Thyroid gland (tissue), 4 donors: ENCODE data around the gene KDM4B.

ENCODE experiments used
- POLR2A ChIP-seq, 2 donors: fragments of 450-650 bp; IDR thresholded peaks; one replicate each; pipeline ENCODE4 v1.6.1; 2017; ENCODE audit warnings: antibody characterized with exemption in 2 of 2, mild to moderate bottlenecking in 2 of 2, moderate library complexity in 1 of 2
- TF ChIP-seq, protein P1 (sequence below), 6 experiments: fragments of 200-600 bp in 3 of 6; fragments of 450-650 bp in 3 of 6; sonication (generic) in 3 of 6; IDR thresholded peaks; one replicate each; pipeline ENCODE4 v1.5.1; 2016 to 2019; ENCODE audit warnings: antibody characterized with exemption in 6 of 6, mild to moderate bottlenecking in 2 of 6, inconsistent platforms in 1 of 6, moderate library complexity in 1 of 6

DNA sequence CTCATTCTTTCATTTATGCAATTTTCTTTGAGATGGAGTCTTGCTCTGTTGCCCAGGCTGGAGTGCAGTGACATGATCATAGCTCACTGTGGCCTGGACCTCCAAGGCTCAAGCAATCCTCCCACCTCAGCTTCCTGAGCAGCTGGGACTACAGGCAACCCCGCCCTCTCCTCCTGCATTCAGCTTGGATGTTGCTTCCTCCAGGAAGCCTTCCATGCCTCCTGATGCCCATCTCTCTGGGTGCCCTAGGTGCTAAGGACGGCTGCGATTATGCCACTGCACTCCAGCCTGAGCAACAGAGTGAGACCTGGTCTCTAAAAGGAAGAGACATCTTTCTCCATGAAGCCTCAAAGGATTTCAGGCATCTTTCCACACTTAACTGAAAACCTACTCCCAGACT lies 209.9 kb downstream of the KDM4B start:
- TF ChIP-seq, protein P1, sequence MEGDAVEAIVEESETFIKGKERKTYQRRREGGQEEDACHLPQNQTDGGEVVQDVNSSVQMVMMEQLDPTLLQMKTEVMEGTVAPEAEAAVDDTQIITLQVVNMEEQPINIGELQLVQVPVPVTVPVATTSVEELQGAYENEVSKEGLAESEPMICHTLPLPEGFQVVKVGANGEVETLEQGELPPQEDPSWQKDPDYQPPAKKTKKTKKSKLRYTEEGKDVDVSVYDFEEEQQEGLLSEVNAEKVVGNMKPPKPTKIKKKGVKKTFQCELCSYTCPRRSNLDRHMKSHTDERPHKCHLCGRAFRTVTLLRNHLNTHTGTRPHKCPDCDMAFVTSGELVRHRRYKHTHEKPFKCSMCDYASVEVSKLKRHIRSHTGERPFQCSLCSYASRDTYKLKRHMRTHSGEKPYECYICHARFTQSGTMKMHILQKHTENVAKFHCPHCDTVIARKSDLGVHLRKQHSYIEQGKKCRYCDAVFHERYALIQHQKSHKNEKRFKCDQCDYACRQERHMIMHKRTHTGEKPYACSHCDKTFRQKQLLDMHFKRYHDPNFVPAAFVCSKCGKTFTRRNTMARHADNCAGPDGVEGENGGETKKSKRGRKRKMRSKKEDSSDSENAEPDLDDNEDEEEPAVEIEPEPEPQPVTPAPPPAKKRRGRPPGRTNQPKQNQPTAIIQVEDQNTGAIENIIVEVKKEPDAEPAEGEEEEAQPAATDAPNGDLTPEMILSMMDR (IDR thresholded peaks at IDR 0.05), result no peak
- no peak for TF ChIP-seq POLR2A (IDR thresholded peaks at IDR 0.05)
